ENCODE data around the gene IL36RN. TPM values are rescaled to one million over a fixed set of nuclear protein-coding genes. Genes with fewer than 3 reads are reported as not detected.

The IL36RN gene
- total and polyA plus RNA-seq, 4 donors, result not detected

DNA sequence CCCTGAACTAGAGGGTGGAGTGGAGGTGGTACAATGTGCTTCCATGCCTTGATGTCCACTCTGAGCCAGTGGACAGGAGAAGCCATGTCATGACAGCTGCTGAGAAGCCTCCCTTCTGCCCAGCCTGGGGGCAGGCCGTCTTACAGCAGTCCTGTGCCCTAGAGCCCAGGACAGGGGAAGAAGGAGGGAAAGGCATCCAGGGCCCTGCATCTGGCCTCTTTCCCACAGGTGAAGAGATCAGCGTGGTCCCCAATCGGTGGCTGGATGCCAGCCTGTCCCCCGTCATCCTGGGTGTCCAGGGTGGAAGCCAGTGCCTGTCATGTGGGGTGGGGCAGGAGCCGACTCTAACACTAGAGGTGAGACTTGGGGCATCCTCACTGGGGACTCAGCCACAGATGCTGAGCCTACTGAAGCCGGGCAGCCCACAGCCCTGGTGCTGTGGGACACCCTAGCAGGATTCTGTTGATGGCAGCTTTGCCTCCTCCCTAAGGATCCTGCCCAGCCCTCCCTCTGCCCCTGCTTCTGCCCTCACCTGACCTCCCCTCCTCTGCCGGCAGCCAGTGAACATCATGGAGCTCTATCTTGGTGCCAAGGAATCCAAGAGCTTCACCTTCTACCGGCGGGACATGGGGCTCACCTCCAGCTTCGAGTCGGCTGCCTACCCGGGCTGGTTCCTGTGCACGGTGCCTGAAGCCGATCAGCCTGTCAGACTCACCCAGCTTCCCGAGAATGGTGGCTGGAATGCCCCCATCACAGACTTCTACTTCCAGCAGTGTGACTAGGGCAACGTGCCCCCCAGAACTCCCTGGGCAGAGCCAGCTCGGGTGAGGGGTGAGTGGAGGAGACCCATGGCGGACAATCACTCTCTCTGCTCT is 3.1 kb downstream of the IL36RN start:
- DNase-seq (ENCODE audit: low spot score), result no peak
- no peak overlapping the region for H3K9ac ChIP-seq (ENCODE audit: low read depth in 1 of 2, low read length in 2 of 2)
- H3K4me1 ChIP-seq (ENCODE audit: control insufficient read depth in 4 of 4, insufficient read depth in 4 of 4, low read length in 3 of 4), result no peaks in the 10 kb centered on the region
- H3K36me3 ChIP-seq (ENCODE audit: control insufficient read depth in 4 of 4, insufficient read depth in 3 of 4, low read depth in 1 of 4, low read length in 3 of 4), result no peaks in the 10 kb centered on the region
- H3K9me3 ChIP-seq (ENCODE audit: control insufficient read depth in 4 of 4, low read length in 3 of 4), result peaks cover 0 to 4% (median 0%) of the 10 kb centered on the region in 4 donors
- H3K4me3 ChIP-seq (ENCODE audit: low read depth in 1 of 3, low read length in 3 of 3), result no peak overlapping the region
- TF ChIP-seq, protein P1, sequence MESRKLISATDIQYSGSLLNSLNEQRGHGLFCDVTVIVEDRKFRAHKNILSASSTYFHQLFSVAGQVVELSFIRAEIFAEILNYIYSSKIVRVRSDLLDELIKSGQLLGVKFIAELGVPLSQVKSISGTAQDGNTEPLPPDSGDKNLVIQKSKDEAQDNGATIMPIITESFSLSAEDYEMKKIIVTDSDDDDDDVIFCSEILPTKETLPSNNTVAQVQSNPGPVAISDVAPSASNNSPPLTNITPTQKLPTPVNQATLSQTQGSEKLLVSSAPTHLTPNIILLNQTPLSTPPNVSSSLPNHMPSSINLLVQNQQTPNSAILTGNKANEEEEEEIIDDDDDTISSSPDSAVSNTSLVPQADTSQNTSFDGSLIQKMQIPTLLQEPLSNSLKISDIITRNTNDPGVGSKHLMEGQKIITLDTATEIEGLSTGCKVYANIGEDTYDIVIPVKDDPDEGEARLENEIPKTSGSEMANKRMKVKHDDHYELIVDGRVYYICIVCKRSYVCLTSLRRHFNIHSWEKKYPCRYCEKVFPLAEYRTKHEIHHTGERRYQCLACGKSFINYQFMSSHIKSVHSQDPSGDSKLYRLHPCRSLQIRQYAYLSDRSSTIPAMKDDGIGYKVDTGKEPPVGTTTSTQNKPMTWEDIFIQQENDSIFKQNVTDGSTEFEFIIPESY (IDR thresholded peaks at IDR 0.05), result no peak
- TF ChIP-seq, protein P2, sequence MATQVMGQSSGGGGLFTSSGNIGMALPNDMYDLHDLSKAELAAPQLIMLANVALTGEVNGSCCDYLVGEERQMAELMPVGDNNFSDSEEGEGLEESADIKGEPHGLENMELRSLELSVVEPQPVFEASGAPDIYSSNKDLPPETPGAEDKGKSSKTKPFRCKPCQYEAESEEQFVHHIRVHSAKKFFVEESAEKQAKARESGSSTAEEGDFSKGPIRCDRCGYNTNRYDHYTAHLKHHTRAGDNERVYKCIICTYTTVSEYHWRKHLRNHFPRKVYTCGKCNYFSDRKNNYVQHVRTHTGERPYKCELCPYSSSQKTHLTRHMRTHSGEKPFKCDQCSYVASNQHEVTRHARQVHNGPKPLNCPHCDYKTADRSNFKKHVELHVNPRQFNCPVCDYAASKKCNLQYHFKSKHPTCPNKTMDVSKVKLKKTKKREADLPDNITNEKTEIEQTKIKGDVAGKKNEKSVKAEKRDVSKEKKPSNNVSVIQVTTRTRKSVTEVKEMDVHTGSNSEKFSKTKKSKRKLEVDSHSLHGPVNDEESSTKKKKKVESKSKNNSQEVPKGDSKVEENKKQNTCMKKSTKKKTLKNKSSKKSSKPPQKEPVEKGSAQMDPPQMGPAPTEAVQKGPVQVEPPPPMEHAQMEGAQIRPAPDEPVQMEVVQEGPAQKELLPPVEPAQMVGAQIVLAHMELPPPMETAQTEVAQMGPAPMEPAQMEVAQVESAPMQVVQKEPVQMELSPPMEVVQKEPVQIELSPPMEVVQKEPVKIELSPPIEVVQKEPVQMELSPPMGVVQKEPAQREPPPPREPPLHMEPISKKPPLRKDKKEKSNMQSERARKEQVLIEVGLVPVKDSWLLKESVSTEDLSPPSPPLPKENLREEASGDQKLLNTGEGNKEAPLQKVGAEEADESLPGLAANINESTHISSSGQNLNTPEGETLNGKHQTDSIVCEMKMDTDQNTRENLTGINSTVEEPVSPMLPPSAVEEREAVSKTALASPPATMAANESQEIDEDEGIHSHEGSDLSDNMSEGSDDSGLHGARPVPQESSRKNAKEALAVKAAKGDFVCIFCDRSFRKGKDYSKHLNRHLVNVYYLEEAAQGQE (IDR thresholded peaks at IDR 0.05), result no peak
- TF ChIP-seq RXRA (IDR thresholded peaks at IDR 0.05) (no peak), FOXA1 (IDR thresholded peaks at IDR 0.05) (no peak), RAD21 (IDR thresholded peaks at IDR 0.05) (no peak)
- WGBS, result 91% methylated on average over 18 of the region's 18 CpGs
- H3K27me3 ChIP-seq (ENCODE audit: control insufficient read depth in 4 of 4, insufficient read depth in 4 of 4, low read length in 3 of 4), result no peaks in the 10 kb centered on the region
- H3K27ac ChIP-seq (ENCODE audit: low read depth in 1 of 2, low read length in 2 of 2), result no peak overlapping the region

DNA sequence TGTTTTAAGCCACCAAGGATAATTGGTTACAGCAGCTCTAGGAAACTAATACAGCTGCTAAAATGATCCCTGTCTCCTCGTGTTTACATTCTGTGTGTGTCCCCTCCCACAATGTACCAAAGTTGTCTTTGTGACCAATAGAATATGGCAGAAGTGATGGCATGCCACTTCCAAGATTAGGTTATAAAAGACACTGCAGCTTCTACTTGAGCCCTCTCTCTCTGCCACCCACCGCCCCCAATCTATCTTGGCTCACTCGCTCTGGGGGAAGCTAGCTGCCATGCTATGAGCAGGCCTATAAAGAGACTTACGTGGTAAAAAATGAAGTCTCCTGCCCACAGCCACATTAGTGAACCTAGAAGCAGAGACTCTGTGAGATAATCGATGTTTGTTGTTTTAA is 5.3 kb downstream of the IL36RN start:
- no peak overlapping the region for H3K9ac ChIP-seq (ENCODE audit: low read depth in 1 of 2, low read length in 2 of 2)
- TF ChIP-seq RAD21 (IDR thresholded peaks at IDR 0.05) (no peak), RXRA (IDR thresholded peaks at IDR 0.05) (no peak), YY1 (IDR thresholded peaks at IDR 0.05) (no peak), SP1 (IDR thresholded peaks at IDR 0.05) (no peak), JUND (IDR thresholded peaks at IDR 0.05) (no peak), NR2F2 (IDR thresholded peaks at IDR 0.05) (no peak), HNF4G (IDR thresholded peaks at IDR 0.05) (no peak), FOXA2 (IDR thresholded peaks at IDR 0.05) (no peak), GABPA (IDR thresholded peaks at IDR 0.05 in 1 of 2, conservative IDR thresholded peaks at IDR 0.05 in 1 of 2) (no peak), FOXA1 (IDR thresholded peaks at IDR 0.05) (no peak)
- TF ChIP-seq, protein P1 (IDR thresholded peaks at IDR 0.05), result no peak
- TF ChIP-seq, protein P3, sequence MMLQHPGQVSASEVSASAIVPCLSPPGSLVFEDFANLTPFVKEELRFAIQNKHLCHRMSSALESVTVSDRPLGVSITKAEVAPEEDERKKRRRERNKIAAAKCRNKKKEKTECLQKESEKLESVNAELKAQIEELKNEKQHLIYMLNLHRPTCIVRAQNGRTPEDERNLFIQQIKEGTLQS (IDR thresholded peaks at IDR 0.05), result no peak
- TF ChIP-seq, protein P4, sequence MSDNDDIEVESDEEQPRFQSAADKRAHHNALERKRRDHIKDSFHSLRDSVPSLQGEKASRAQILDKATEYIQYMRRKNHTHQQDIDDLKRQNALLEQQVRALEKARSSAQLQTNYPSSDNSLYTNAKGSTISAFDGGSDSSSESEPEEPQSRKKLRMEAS (IDR thresholded peaks at IDR 0.05), result no peak
- H3K4me1 ChIP-seq (ENCODE audit: control insufficient read depth in 4 of 4, insufficient read depth in 4 of 4, low read length in 3 of 4), result no peaks in the 10 kb centered on the region

More for the DNA sequence above, 5.3 kb downstream of the IL36RN start:
- Histone ChIP-seq H3K4me3 (ENCODE audit: low read depth in 1 of 3, low read length in 3 of 3) (no peak overlapping the region), H3K27ac (ENCODE audit: low read depth in 1 of 2, low read length in 2 of 2) (no peak overlapping the region), H3K9me3 (ENCODE audit: control insufficient read depth in 4 of 4, low read length in 3 of 4) (peaks cover 0 to 4% (median 0%) of the 10 kb centered on the region in 4 donors), H3K27me3 (ENCODE audit: control insufficient read depth in 4 of 4, insufficient read depth in 4 of 4, low read length in 3 of 4) (no peaks in the 10 kb centered on the region), H3K36me3 (ENCODE audit: control insufficient read depth in 4 of 4, insufficient read depth in 3 of 4, low read depth in 1 of 4, low read length in 3 of 4) (no peaks in the 10 kb centered on the region)
- 89% methylated on average over 5 of the region's 5 CpGs for WGBS
- DNase-seq (ENCODE audit: low spot score), result no peak

Measured in liver (tissue), 9 donors.